GM20431 (cell line): Measurements from ENCODE around the gene NWD2.
"Not testable (repeated sequence)": the region's sequence is repeated elsewhere in the genome, so short reads cannot be mapped to it uniquely, and the experiment has no call there.

Experiments used
- in situ Hi-C: fragments of 300-500 bp; cut with MseI, MboI; formaldehyde crosslinking; loops from one replicate; pipeline ENCODE4 v1.15.0; 2020; ENCODE audit warnings: low sequenced_read_pairs; ENCODE audit not compliant: unreplicated experiment

Gene NWD2

DNA sequence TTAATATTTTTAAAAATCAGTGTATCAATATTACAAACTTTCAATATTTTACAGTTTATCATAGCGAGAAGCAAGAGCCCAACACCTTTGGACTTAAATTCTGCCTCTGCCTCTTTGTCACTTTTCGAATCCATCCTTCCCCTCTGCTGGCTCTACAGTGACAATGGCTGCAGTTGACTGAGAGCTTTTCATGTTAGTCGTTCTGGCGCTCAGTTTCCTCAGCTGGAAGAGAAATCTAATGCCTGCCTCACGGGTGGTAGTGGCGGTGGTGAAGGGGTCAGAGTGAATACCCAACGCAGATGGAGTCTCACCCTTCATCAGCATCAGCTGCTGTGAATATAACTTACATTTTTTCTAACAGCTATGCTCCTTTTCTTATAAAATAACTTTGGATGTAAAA lies 144.8 kb downstream of the NWD2 start:
- in situ Hi-C loops = loop anchor here (25.0 kb wide), 1 partner anchor 977 kb away; no protein-coding TSS in a partner anchor

DNA sequence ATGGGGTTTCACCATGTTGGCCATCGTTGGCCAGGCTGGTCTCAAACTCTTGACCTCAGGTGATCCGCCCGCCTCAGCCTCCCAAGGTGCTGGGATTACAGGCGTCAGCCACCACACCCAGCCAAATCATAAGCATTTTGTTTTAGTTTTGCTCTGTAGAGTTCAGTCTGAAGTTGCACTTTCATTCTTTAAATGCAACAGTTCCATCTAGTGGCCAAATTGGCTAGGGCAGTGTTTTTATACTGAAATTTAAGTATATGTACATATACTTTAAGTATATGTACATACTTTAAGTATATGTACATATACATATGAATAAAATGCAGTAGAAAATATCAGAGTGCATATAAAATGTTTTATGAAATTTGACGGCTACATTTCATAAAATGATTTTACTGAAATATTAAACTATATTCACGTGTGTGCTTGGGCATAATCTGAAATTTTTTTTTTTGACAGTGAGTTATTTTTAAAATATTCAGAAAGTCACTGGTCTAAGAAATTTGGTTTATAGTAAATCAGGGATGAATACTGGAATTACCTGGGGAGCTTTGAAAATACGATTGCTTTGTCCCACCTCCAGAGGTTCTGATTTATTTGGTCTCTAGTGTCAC lies 145.5 kb downstream of the NWD2 start:
- in situ Hi-C loops = loop anchor here (25.0 kb wide), 1 partner anchor 978 kb away; no protein-coding TSS in a partner anchor

DNA sequence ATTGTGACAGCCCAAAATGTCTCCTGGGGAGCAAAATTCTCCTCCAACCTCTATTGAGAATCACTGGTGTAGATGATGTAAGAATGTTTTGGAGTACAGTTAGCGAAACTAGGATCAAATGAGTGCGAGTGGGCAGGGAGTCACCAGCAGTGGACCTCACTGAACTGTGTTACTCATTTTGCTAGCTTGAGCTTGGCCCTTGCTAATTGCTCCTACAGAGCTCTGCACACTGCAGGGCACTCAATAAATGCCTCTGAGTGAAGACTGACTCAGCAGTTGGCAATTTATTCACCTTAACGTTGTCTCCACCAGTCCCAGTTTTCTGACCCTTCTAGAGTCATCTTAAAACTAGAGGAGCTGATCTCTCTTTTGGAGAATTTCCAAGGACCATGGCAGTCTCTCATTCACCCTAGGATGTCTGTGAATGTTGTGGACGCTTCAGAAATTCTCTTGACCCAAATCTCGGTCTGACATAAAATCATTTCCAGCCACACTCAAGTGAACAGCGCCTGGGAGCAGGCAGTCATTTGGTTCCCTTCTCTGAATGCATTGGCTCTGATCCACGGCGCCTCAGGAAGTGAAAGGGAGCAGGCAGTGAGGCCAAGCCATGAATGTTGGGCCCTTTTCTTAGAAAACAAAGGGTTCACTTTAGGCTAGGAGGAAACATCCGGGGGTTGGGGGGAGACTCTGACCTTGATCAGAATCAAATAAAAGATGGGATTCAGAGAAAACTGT lies 148.1 kb downstream of the NWD2 start:
- in situ Hi-C loops = loop anchor here (25.0 kb wide), 1 partner anchor 980 kb away; no protein-coding TSS in a partner anchor

DNA sequence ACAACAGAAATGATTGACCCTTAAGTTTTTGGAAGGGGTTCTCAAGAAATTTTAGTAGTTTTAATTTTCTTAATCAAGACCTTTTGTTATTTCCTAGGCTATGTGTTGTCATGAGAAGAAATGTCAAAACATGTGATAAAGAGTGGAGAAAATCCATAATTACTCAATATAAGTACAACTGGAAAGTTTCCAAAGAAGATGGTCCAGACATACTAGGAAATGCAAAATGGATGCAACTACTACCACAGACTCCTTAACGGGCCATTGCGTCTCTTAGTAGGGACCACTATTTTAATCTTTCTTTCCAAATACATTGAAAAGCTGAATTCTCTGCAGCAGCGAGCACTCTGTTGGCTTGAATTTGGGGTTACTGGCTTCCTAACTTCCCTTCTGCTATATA lies 148.8 kb downstream of the NWD2 start:
- in situ Hi-C loops = loop anchor here (25.0 kb wide), 1 partner anchor 981 kb away; no protein-coding TSS in a partner anchor

DNA sequence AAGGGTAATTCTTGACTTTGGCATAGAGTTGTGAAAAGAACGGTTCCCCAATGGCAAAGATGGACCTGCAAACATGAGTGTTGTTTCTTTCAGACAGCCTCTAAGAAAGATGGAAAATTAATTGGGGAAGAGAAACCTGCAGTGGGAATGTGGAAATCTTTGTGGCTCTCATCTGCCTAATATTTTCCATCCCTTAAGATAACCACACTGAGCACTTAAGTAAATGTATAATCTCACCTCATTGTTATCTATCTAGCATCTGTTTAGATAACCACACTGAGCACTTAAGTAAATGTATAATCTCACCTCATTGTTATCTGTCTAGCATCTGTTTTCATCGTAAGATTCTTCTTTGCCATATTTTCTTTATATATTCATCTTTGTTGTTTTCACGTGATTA lies 149.3 kb downstream of the NWD2 start:
- in situ Hi-C loops = loop anchor here (25.0 kb wide), 1 partner anchor 982 kb away; no protein-coding TSS in a partner anchor

DNA sequence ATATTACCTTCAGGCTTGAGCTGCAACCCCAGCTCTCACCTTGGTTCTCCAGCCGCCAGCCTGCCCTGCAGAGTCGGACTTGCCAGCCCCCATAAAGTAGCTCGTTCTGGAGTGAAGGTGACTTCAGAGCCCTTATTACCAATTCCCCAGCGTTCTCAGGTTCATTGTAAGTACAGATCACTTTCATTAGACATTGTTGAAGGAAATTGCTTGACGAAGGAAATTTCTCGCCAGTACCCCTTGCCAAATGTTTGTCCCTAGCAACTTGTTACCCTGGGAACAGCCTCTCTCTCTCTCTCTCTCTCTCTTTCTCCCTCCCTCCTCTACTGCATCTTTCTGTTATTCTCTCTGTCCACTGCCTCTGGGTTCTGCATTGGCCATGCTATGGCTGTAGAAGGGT lies 153.0 kb downstream of the NWD2 start:
- in situ Hi-C loops = loop anchor here (25.0 kb wide), 1 partner anchor 985 kb away; no protein-coding TSS in a partner anchor

DNA sequence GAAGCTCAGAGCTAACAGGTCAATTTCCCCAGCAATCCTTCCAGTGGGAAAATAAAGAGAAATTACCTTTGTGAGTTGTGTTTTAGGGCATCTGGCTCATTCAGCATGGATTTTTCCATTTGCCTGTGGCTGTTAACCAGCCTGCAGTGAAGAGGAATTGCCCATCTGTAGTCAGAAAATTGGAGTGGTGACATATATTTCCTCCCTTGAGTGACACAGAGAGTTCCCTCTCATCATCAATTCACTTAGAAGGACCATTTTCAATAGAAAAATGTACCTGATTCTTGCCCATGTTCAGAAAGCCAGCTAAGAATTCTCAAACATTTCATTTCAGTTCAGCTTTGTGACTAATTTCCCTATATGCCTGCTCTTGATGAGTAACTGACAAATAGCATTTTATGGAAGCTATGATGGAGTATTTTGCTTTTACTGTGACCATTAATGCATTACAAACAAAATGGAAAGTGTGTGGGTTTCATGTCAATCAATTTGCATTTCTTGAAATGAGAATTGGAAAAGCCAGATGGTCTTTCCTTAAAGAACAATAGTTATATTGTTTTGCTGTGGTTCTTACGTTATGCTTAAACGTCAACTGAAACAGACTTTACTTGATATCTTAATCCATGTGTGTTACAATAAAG lies 155.8 kb downstream of the NWD2 start:
- in situ Hi-C loops = no loop called here

DNA sequence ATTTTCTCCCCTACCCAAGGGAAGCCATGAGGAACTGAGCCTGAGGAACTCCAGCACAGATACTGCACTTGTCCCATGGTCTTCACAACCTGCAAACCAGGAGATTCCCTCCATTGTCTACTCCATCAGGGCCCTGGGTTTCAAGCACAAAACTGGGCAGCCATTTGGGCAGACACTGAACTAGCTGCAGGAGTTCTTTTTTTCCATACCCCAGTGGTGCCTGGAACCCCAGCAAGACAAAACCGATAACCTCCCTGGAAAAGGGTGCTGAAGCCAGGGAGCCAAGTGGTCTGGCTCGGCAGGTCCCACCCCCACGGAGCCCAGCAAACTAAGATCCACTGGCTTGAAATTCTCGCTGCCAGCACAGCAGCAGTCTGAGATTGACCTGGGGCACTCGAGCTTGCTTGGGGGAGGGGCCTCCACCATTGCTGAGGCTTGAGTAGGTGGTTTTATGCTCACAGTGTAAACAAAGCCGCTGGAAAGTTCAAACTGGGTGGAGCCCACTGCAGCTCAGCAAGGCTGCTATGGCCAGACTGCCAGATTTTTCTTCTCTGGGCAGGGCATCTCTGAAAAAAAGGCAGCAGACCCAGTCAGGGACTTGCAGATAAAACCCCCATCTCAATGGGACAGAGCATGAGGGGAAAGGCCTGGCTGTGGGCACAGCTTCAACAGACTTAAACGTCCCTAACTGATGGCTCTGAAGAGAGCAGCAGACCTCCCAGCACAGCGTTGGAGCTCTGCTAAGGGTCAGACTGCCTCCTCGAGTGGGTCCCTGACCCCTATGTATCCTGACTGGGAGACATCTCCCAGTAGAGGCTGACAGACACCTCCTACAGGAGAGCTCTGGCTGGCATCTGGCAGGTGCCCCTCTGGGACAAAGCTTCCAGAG lies 163.6 kb downstream of the NWD2 start:
- in situ Hi-C loops = not testable (repeated sequence)

DNA sequence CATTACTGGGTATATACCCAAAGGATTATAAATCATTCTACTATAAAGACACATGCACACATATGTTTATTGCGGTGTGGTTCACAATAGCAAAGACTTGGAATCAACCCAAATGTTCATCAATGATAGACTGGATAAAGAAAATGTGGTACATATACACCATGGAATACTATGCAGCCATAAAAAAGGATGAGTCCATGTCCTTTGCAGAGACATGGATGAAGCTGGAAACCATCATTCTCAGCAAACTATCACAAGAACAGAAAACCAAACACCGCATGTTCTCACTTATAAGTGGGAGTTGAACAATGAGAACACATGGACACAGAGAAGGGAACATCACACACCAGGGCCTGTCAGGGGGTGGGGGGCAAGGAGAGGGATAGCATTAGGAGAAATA lies 169.1 kb downstream of the NWD2 start:
- in situ Hi-C loops = not testable (repeated sequence)

DNA sequence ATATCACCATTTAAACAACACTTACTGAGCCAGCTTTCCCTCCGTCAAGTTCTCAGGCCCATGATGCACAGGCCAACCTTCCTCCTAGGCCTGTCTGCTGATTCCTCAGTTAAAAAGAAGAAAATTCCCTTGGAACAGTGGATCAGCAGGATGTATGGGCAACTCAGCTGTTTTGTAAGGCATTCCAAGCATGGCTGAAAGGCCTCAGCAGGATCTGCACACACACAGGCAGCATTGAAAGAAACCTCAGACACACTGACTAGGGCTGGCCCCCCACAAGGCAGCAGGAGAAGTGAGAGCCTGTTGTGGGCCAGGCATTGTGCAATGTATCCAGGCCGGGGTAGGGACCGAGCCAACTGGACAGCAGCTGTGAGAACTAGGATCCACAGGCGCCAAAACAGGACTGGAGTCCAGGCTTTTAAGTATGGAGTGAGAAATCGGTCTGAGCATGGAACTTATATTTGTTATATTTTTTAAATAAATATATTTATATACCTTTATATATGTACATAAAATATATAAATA lies 171.4 kb downstream of the NWD2 start:
- in situ Hi-C loops = no loop called here

DNA sequence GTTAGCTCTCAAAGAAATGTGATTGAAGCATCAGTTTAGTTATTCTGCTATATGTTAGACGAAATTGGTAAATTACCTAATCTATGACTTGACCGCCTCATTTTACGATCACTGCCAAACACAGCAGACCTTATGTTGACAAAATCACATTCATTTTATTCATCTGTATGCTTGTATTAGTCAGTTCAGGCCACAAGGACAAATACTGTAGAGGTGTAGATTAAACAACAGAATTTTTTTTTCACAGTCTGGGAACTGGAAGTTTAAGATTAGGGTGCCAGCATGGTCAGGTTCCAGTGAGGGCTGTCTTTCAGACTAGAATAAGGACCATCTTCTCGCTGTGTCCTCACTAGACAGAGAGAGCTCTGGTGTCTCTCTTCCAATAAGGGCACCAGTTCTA lies 177.1 kb downstream of the NWD2 start:
- in situ Hi-C loops = no loop called here

DNA sequence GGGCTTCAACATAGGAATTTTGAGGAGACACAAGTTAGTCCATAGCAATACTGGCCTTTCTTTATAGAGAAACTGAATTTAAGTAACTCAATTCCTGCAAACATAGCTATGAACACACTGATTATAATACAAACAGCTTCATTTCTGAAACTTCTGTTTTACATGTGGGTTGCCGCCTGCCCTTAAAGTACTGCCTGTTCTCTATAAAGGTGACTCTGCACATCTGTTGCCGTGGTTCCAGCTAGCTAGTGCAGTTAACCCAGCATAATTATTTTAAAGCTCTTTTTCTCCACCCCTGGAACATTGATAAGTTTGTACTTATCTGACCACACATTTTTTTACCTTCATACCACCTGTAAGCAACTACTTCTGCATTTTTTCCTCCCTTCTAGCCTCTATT lies 177.6 kb downstream of the NWD2 start:
- in situ Hi-C loops = no loop called here

DNA sequence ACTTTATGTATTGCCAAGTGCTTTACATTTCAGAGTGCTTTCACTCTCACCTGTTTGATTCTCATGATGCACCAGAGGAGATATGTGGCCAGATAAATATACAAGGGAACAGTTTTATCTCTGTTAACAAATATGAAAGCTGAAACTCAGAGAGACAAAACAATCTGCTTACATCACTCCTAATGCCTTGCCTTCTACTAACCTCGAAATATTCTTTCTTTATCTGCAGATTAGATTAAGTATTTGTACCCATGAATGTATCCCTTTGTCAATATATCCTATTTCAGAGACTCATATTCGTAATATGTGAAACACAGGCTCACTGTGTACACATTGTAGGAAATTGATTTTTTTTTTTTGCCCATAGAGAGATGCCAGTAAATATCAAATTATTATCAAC lies 178.1 kb downstream of the NWD2 start:
- in situ Hi-C loops = no loop called here

DNA sequence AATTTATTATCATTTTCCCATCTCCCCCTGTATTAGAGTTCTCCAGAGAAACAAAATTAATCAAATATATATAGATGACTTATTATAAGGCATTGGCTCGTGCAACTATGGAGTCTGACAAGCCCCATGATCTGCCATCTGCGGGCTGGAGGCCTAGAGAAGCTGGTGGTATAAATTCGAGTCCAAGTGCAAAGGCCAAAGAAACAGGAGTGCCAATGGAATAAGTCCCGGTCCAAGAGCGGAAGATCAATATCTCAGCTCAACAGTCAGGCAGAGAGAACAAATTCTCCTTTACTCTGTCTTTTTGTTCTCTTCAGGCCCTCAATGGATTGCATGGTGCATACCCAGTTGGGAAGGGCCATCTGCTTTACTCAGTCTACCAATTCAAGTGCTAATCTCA lies 178.8 kb downstream of the NWD2 start:
- in situ Hi-C loops = no loop called here

DNA sequence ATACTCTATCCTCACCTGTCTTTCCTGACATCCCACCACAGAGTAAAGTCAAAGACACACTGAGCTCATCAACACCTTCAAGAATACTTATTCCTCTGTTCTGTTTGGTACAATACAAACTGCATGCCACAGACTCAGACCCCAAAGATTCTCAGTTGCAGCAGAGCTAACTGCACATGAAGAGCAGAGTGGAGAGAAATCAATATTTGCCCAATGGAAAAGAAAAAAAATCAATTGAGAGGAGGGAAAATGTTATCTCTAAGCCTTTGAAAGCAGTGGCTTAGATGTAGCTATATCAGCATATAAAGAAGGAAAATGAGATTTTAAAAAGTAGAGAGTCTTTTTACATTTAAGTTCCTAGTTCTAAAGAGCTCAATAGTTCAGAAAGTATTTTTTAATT lies 180.2 kb downstream of the NWD2 start:
- in situ Hi-C loops = no loop called here

DNA sequence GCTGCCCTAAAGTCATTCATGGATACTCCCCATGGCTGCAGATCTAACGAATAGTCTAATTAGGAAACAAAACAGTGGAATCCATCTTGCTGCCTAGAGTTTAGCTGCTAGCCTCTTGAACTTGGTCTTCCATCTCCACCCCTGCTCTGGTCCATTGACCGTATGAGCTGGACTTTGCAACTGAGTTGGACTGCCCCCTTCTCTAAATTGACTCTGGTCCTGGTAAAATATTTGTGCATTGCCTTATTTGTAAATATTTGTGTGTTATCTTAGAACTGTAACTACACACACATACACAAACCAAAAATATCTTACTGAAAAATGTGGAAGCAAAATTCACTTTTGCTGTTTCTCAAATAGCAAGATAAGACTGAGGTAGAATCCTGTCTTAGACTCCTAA lies 181.3 kb downstream of the NWD2 start:
- in situ Hi-C loops = no loop called here

DNA sequence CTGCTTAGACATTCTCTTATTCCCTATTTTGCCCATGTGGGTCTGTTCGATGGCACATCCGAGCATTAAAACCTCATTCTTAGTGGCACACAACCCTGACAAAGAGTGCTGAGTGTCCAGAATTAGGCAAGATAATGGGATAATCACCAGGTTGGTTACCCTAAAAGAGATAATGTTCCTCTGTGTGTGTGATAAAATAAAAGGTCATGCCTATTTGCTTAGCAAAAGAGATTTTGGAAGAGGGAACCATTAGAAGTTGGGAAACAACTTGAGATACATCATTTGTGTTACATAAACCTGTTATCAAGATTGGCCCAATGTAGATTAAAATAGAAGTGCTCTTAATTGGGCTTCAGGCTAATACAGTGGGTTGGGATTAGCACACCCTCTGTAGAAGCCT lies 182.7 kb downstream of the NWD2 start:
- in situ Hi-C loops = no loop called here

DNA sequence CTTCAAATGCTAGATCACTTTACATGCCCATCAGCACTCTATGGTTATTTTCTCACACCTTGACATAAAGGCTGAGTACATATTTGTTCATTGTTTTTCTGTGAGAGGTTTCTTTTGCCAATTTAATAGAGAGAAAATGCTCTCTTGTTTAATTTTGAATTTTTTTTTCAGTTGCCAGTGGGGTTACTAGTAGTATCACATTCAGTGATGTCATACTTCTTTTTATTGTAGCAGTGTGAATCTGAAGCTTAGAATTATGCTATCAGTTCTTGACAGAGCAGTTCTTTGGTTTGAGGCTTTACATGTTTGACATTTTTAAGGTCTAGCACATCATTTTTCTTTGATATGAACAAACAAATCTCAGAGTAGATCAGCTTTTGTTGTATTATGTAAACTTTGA lies 185.4 kb downstream of the NWD2 start:
- in situ Hi-C loops = no loop called here

DNA sequence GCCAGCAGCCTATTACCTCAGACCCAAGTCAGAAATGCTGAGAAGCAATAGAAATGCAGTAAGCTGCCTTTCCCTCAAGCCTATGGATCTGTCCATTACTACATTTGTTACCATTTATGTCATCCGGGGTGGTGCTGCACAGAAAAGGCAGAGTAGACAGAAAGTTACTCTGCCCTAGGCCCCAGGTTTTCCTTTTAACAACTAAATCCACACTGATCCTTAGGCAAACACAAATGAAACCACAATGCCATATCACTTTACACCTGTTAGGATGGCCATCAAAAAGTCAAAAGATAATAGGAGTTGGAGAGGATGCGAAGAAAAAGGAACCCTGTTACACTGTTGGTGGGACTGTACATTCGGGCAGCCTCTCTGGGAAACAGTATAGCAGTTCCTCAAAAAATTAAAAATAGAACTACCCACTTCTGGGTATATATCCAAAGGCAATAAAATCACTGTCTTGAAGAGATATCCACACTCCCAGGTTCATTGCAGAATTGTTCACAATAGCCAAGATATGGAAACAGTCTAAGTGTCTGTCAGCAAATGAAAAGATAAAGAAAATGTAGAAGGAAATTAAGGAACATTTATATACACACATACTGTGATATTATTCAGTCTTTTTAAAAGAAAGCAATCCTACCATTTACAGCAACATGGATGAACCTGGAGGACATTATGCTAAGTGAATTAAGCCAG lies 186.3 kb downstream of the NWD2 start:
- in situ Hi-C loops = no loop called here

DNA sequence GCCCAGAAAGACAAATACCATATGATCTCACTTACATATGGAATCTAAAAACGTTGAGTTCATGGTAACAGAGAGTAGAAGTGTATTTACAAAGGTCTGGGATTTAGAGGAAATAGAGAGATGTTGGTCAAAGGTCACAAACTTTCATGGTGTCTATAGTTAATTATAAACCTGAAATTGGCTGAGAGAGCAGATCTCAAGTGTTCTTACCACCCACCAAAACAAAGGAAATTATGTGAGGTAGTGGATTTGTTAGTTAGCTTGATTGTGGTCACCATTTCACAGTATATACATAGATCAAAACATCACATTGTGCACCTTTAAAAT lies 186.8 kb downstream of the NWD2 start:
- in situ Hi-C loops = no loop called here
